CD1c-positive myeloid dendritic cell (primary cell): ENCODE measurements around the gene DNAJB8.

Source experiments
- DNase-seq: peaks from one replicate; pipeline ENCODE4 v3.0.0-alpha.2; 2016; ENCODE audit errors: extremely low spot score

DNAJB8 gene

DNA sequence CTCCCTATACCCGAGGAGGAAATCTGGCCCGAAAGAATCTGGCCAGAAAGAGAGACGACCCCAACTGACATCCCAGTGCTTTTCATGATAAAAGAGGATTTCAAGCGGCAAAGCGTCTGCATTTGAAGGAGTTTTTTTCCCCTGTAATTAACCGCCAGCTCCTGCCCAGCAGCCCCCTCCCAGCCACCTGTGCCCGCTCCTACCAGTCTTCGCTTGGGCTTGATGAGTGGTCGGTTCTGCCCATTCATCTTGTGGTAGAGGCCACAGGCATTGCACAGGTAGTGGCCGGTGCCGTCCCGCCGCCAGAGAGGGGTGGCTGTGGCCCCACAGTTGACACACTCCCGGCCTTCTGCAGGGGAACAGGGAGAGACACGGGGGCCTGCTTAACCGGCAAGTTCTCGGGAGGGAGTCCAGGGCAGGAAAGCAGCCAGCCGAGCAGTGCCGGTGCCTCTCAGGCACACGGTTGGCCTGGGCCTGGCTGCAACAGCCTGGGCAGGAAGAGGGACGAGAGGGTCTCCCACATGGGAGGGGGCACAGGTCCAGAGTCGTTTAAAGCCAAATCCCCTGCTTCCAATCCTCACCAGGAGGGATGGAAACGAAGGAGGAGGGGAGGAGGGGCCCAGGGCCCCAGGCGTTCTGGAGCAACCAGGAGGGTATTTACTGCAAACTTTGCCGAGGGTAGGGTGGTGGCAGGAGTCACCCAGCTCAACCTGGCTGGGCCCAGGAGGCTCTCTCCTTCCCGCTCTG lies 17.1 kb upstream of the DNAJB8 start:
- DNase-seq, result no peak

GRCh38 chr3:128482666-128483656 lies 16.3 kb upstream of the DNAJB8 start:
- peak; percentile 15 for DNase-seq

GRCh38 chr3:128482175-128482574 lies 15.5 kb upstream of the DNAJB8 start:
- no peak for DNase-seq

GRCh38 chr3:128481438-128481942 lies 14.8 kb upstream of the DNAJB8 start:
- DNase-seq, result no peak

- DNase-seq, result no peak
Observed at GRCh38 chr3:128480717-128481437, 14.2 kb upstream of the DNAJB8 start.

GRCh38 chr3:128480278-128480677 lies 13.6 kb upstream of the DNAJB8 start:
- DNase-seq, result no peak

GRCh38 chr3:128479558-128480086 lies 12.9 kb upstream of the DNAJB8 start:
- DNase-seq, result no peak

GRCh38 chr3:128478576-128479506 lies 12.2 kb upstream of the DNAJB8 start:
- DNase-seq, result no peak

GRCh38 chr3:128476659-128477058 lies 10.0 kb upstream of the DNAJB8 start:
- no peak for DNase-seq

DNA sequence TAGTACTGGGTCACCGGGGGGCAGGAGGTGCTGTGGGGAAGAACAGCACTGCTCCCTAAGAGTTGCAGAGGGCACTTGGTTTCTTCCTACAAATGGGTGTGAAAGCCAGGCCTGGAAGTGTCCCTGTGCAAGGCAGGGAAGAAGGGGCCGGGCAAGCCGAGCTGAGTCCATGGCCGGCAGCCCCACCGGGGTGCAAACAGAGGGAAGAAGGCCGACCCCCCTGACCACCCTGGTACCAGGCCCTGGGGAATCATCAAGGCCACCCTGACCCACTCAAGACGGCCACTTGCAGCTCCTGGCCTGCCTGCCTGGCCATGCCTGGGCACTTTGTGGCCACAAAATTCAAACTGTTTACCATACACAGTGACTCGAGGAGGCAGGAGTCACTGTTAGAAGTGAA lies 8.7 kb upstream of the DNAJB8 start:
- DNase-seq, result no peak

- no peak for DNase-seq
Observed at GRCh38 chr3:128473737-128474136, 7.0 kb upstream of the DNAJB8 start.

DNA sequence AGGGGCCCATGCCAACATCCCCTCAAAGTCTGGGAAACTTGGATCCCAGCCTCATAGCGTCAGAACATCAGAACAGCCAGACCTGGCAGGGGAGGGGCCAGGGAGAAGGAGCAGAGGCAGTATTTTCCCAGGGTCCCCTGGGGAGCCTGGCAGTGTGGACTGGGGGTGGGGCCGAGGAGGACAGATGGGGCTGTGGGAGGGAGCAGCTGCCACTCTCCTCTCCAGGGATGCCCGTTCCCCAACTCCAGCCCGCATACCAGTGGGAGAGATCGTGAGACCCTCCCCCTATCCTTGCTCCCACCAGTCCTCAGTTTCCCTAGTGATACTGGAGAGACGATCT lies 6.5 kb upstream of the DNAJB8 start:
- no peak for DNase-seq

DNA sequence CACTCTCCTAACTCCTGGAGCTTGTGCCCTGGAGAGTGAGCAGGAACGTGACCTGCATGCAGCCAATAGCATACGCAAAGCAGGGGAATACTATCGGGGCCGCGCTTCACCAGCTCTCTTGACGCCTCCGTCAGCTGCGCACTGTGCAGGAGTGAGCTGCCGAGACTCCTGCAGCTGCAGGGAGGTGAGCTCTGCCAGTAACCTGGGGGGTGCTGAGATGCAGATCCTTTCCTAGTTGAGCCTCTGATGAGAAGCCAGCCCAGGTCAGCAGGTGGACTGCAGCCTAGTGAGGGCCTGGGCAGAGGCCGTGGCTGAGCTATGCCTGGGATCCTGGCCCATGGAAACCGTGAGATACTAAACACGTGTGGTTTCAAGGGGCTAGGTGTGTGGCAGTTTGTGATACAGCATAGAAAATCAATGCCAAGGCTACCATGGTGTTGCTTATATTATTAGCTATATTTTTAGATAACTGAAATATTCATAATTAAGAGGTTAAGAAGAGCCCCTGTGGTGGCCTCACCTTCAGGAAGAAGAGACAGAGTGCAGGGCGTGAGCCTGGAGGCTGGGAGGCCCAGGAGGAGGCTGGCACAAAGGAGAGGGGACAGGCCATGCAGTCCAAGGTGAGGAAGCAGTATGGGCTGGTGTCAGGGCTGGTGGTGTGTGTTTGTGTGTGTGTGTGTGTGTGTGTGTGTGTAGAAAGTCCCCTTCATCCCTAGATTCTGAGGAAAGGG lies 5.9 kb upstream of the DNAJB8 start:
- no peak for DNase-seq

DNA sequence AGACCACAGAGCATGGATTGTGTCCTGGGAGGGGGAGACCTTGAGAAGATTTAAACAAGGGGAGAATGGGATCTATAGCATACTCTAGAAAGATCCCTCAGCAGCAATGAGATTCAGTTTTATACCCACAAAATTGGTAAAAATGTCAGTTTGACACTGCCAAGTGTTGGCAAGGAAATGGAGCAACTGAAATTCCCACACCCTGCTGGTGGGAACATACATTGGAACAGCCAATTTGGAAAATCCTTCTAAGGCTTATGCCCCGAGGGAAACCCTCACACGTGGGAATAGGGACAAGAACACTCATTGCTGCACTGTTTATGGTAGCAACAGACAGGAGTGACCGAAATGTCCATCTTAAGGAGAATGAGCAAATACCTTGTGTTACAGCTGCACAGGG lies 5.0 kb upstream of the DNAJB8 start:
- no peak for DNase-seq

DNA sequence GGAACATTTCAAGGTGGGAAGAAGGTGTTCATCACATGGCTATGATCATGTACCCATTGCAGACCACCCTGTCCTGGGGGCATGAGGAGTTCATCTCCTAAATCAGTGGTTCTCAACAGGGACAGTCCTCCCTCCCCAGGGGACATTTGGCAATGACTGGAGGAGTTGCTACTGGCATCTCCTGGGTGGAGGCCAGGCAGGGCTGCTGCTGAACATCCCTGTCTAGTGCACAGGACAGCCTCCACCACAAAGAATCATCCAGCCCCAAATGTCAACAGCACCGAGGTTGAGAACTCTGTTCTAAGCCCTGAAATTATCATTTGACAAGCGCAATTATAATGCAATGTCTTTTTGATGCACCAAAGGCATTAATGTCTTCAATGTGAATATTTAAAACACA lies 4.4 kb upstream of the DNAJB8 start:
- no peak for DNase-seq

DNA sequence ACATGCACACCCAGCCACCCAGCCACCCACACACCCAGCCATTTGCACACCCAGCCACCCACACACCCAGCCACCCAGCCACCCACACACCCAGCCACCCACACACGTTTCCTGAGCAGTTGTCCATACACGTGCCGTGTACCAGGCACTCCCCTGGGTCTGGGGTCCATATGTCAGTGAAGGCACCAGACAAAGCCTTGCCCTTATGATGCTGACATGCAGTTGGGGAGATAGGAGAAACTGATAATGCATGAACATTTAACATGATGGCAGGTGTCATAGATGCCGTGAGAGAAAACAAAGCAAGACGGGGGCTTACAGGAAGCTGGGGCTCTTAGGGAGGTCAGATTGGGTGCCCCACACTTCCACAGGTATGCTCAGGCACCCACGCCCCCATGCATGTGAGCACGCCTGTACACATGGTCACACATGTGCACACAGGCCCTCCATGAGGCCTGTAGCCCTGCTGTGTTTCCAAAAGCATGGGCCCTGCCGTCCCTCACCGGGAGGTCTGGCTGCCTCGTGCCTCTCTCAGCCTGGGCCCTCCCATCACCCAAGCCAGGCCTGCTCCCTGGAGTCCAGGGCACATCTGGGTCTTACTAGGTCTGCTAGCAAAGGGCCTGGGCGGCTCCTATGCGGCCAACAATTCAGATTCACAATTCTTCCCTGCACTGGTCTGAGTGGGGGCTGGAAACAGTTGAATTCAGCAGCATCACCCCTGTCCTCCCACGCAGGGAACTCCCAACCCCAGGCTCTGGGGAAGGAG lies 3.6 kb upstream of the DNAJB8 start:
- no peak for DNase-seq

DNA sequence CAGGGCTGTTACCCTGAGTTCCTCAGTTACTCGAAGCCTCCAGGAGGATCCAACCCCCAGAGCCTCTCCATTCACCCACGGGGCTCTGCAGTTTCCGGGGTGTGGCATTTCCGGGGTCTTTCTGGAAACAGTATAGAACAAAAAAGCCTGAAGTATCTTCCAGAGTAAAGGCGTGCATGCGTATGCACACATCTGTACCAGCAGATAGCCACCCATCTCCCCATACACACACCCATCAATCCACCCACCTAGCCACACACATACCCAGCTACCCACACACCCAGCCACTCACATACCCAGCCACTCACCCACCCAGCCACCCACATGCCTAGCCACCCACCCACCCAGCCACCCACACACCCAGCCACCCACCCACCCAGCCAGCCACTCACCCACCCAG lies 2.9 kb upstream of the DNAJB8 start:
- DNase-seq, result no peak

DNA sequence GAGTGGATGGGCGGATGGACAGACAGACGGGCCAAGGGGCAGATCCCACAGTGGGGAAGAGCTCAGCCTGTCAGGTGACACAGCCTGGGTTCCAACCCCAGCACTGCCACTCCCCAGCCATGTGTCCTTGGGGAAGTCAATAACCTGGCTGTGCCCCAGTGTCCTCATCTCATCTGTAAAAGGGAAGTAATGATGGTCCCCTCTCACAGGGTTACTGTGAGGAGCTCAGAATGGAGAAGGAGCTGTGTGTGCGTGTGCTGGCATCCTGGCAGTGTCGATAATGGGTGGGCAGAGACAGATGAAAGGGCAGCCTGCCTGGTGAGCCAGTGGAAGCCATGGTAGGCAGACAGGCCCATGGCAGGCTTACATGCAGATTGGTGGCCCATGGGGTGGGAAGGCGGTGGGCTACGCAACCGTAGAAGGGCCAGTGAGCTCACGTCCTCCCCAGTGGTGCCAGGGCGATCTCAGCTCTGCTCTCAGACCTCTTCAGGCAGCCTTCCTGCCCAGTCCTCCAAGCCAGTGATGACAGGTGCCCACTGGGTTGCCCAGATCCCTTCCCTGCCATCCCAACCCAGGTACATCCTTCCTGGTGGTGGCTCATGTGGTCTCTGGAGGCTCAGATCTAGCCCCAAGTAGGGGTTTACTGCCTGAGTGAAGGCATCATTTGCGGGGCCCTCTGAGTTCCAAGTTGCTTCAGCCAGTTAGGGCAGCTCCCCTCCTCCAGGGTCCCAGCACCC lies 2.3 kb upstream of the DNAJB8 start:
- DNase-seq, result peak; percentile 30
